SH-SY5Y (cell line): ENCODE results near the gene DYNC1LI1.

Source experiments
- GATA2 ChIP-seq: IDR thresholded peaks from 2 replicates; pipeline ENCODE4 v1.6.1; 2011; ENCODE audit warnings: mild to moderate bottlenecking, low read depth, low read length
- GATA3 ChIP-seq: IDR thresholded peaks from 2 replicates; pipeline ENCODE4 v1.6.1; 2011; ENCODE audit warnings: low read depth, mild to moderate bottlenecking, low read length, moderate library complexity

GRCh38 chr3:32606277-32606676 is 35.6 kb upstream of the DYNC1LI1 start:
- TF ChIP-seq GATA3 (no peak), GATA2 (no peak)
